ENCODE results near the gene ORM2. TPM values are rescaled to one million over a fixed set of nuclear protein-coding genes. Genes with fewer than 3 reads are reported as not detected.
A peak's percentile ranks its signal among the peaks of the same experiment; 100 is the strongest.

ORM2 gene
- total and polyA plus RNA-seq, 8 donors: 1.2 to 17.1 (median 3.4) TPM; not detected in 4

- no peak for TF ChIP-seq POLR2A (IDR thresholded peaks at IDR 0.05)
- TF ChIP-seq, protein P1, sequence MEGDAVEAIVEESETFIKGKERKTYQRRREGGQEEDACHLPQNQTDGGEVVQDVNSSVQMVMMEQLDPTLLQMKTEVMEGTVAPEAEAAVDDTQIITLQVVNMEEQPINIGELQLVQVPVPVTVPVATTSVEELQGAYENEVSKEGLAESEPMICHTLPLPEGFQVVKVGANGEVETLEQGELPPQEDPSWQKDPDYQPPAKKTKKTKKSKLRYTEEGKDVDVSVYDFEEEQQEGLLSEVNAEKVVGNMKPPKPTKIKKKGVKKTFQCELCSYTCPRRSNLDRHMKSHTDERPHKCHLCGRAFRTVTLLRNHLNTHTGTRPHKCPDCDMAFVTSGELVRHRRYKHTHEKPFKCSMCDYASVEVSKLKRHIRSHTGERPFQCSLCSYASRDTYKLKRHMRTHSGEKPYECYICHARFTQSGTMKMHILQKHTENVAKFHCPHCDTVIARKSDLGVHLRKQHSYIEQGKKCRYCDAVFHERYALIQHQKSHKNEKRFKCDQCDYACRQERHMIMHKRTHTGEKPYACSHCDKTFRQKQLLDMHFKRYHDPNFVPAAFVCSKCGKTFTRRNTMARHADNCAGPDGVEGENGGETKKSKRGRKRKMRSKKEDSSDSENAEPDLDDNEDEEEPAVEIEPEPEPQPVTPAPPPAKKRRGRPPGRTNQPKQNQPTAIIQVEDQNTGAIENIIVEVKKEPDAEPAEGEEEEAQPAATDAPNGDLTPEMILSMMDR (IDR thresholded peaks at IDR 0.05): peak in 6 of 7 experiments; percentile 62 to 98 (median 95)
- intact Hi-C loops (cut with DNase I; ENCODE audit: low total_unique reads): loop anchor here (5.0 kb wide), 1 partner anchor 139 kb away; no protein-coding TSS in a partner anchor
- Histone ChIP-seq H3K36me3 (peaks cover 0 to 28% (median 22%) of the 10 kb centered on the region in 4 donors), H3K4me3 (no peak overlapping the region), H3K27me3 (no peaks in the 10 kb centered on the region), H3K27ac (no peak overlapping the region), H3K4me1 (peaks cover 0 to 9% (median 0%) of the 10 kb centered on the region in 4 donors), H3K9me3 (peaks cover 0 to 16% (median 7%) of the 10 kb centered on the region in 4 donors)
- WGBS, 5 donors: 16 to 18% (median 18%) methylated on average over 12 of the region's 12 CpGs
- peak; percentile 81 to 87 for DNase-seq
Measured at GRCh38 chr9:114291064-114291474, 38.6 kb upstream of the ORM2 start.

- TF ChIP-seq, protein P1 (IDR thresholded peaks at IDR 0.05): no peak
- TF ChIP-seq EP300 (IDR thresholded peaks at IDR 0.05) (no peak), POLR2A (IDR thresholded peaks at IDR 0.05) (no peak), POLR2AphosphoS5 (IDR thresholded peaks at IDR 0.05) (no peak)
- H3K27me3 ChIP-seq: no peaks in the 10 kb centered on the region
- H3K9me3 ChIP-seq: peaks cover 0 to 21% (median 7%) of the 10 kb centered on the region in 4 donors
- H3K4me1 ChIP-seq: peaks cover 0 to 9% (median 0%) of the 10 kb centered on the region in 4 donors
- intact Hi-C loops (cut with DNase I; ENCODE audit: low total_unique reads): loop anchor here (5.0 kb wide), 1 partner anchor 140 kb away; no protein-coding TSS in a partner anchor
- no peak overlapping the region for H3K4me3 ChIP-seq
- H3K27ac ChIP-seq: no peak overlapping the region
- DNase-seq: no peak
- 83 to 90% (median 86%) methylated on average over 11 of the region's 11 CpGs for WGBS, 5 donors
- peaks cover 0 to 34% (median 26%) of the 10 kb centered on the region in 4 donors for H3K36me3 ChIP-seq
Measured at GRCh38 chr9:114291886-114292590, 37.6 kb upstream of the ORM2 start.

DNA sequence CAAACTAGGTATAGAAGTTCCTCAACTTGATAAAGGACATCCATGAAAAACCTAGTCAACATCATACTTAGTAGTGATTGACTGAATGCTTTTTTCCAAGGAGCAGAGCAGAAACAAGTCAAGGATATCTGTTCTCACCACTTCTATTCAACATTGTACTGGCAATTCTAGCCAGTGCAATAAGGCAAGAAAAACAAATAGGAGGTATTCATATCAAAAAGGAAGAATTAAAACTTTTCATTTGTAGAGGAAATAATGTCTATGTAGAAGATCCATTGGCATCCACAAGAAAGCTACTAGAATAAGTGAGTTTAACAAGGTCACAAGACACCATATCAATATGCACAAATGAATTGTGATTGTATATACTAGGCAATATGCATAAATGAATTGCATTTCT lies 35.0 kb upstream of the ORM2 start:
- intact Hi-C loops (cut with DNase I; ENCODE audit: low total_unique reads): loop anchor here (5.0 kb wide), 1 partner anchor 142 kb away; no protein-coding TSS in a partner anchor
- Histone ChIP-seq H3K36me3 (peaks cover 0 to 42% (median 28%) of the 10 kb centered on the region in 4 donors), H3K27me3 (no peaks in the 10 kb centered on the region), H3K4me1 (no peaks in the 10 kb centered on the region), H3K4me3 (no peak overlapping the region), H3K9me3 (peaks cover 0 to 21% (median 7%) of the 10 kb centered on the region in 4 donors), H3K27ac (no peak overlapping the region)
- TF ChIP-seq POLR2A (IDR thresholded peaks at IDR 0.05): no peak
- TF ChIP-seq, protein P1 (IDR thresholded peaks at IDR 0.05): no peak
- no peak for DNase-seq

DNA sequence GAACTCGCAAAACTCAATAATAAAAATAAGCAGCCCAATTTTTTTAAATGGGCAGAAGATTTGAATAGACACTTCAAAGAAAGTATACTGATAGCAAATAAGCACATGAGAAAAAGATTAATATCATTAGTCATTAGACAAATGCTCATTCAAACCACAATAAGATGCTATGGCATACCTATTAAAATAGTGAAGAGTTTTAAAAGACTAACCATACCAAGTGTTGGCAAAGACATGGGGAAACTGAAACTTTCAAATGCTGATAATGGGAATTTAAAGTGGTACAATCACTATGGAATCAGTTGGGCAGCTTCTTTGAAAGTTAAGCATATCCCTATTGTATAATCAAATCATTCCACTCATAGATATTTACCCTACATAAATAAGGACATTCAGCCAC lies 33.3 kb upstream of the ORM2 start:
- Histone ChIP-seq H3K36me3 (peaks cover 0 to 53% (median 38%) of the 10 kb centered on the region in 4 donors), H3K4me1 (no peaks in the 10 kb centered on the region), H3K4me3 (no peak overlapping the region), H3K9me3 (peaks cover 0 to 21% (median 7%) of the 10 kb centered on the region in 4 donors), H3K27ac (no peak overlapping the region), H3K27me3 (no peaks in the 10 kb centered on the region)
- 92 to 100% (median 97%) methylated on average over 1 of the region's 1 CpG for WGBS, 5 donors
- intact Hi-C loops (cut with DNase I; ENCODE audit: low total_unique reads): no loop called here
- no peak for DNase-seq
- TF ChIP-seq POLR2AphosphoS5 (IDR thresholded peaks at IDR 0.05) (no peak), POLR2A (IDR thresholded peaks at IDR 0.05) (no peak)

Data from stomach (tissue), 9 donors.